H9 (cell line): Measurements from ENCODE around the gene HBZ. TPM values are rescaled to one million over a fixed set of nuclear protein-coding genes. Genes with fewer than 3 reads are reported as not detected.

ENCODE experiments used
- DNase-seq: peaks from one replicate; pipeline ENCODE4 v3.0.0-alpha.2; 2017
- H2AFZ ChIP-seq: one replicate; pipeline ENCODE4 v1.6.1; 2013; ENCODE audit warnings: mild to moderate bottlenecking, low read length, control low read depth, moderate library complexity
- H2AK5ac ChIP-seq: 2 replicates; pipeline ENCODE4 v1.6.1; 2013; ENCODE audit warnings: low read length, control low read depth, mixed read lengths; ENCODE audit not compliant: insufficient read length
- H2BK120ac ChIP-seq: one replicate; pipeline ENCODE4 v1.6.1; 2013; ENCODE audit warnings: low read depth, mild to moderate bottlenecking, low read length, control low read depth, inconsistent platforms; ENCODE audit not compliant: poor library complexity, severe bottlenecking
- H2BK12ac ChIP-seq: 2 replicates; pipeline ENCODE4 v1.6.1; 2013; ENCODE audit warnings: low read length, control low read depth, mixed read lengths, low read depth; ENCODE audit not compliant: insufficient read length
- H2BK15ac ChIP-seq: 2 replicates; pipeline ENCODE4 v1.6.1; 2013; ENCODE audit warnings: low read depth, low read length, control low read depth
- H2BK20ac ChIP-seq: one replicate; pipeline ENCODE4 v1.6.1; 2013; ENCODE audit warnings: low read depth, mild to moderate bottlenecking, low read length, control low read depth, inconsistent platforms; ENCODE audit not compliant: poor library complexity, severe bottlenecking
- H2BK5ac ChIP-seq: 2 replicates; pipeline ENCODE4 v1.6.1; 2013; ENCODE audit warnings: low read length, control low read depth, mixed read lengths; ENCODE audit not compliant: insufficient read length
- H3K14ac ChIP-seq: 2 replicates; pipeline ENCODE4 v1.6.1; 2013; ENCODE audit warnings: low read length, control low read depth; ENCODE audit not compliant: insufficient read depth
- H3K18ac ChIP-seq: 2 replicates; pipeline ENCODE4 v1.6.1; 2013; ENCODE audit warnings: low read depth, mild to moderate bottlenecking, mixed read lengths, low read length, control low read depth; ENCODE audit not compliant: insufficient read length
- H3K23ac ChIP-seq: 2 replicates; pipeline ENCODE4 v1.6.1; 2013; ENCODE audit warnings: low read length, control low read depth, mixed read lengths, low read depth; ENCODE audit not compliant: insufficient read length
- H3K23me2 ChIP-seq: 2 replicates; pipeline ENCODE4 v1.6.1; 2013; ENCODE audit warnings: low read depth, mild to moderate bottlenecking, mixed read lengths, low read length, control low read depth; ENCODE audit not compliant: insufficient read length, poor library complexity, severe bottlenecking
- H3K27ac ChIP-seq: 2 replicates; pipeline ENCODE4 v1.5.1; 2013; ENCODE audit warnings: low read length, control low read depth, mixed read lengths, low read depth; ENCODE audit not compliant: insufficient read length
- H3K27me3 ChIP-seq: 2 replicates; pipeline ENCODE4 v1.6.1; 2013; ENCODE audit warnings: low read length, control low read depth, inconsistent platforms; ENCODE audit not compliant: insufficient read depth
- H3K4ac ChIP-seq: 2 replicates; pipeline ENCODE4 v1.6.1; 2013; ENCODE audit warnings: low read depth, mild to moderate bottlenecking, control low read depth, inconsistent platforms, low read length, moderate library complexity
- H3K4me1 ChIP-seq: 2 replicates; pipeline ENCODE4 v1.6.1; 2013; ENCODE audit warnings: low read length, control low read depth, inconsistent platforms; ENCODE audit not compliant: insufficient read depth
- H3K4me2 ChIP-seq: 2 replicates; pipeline ENCODE4 v1.6.1; 2013; ENCODE audit warnings: low read length, control low read depth, mixed read lengths; ENCODE audit not compliant: insufficient read length, insufficient read depth
- H3K56ac ChIP-seq: 2 replicates; pipeline ENCODE4 v1.6.1; 2013; ENCODE audit warnings: low read depth, mild to moderate bottlenecking, mixed read lengths, low read length, control low read depth; ENCODE audit not compliant: insufficient read length
- H3K79me1 ChIP-seq: 2 replicates; pipeline ENCODE4 v1.6.1; 2013; ENCODE audit warnings: low read depth, mild to moderate bottlenecking, moderate library complexity, low read length, control low read depth, inconsistent platforms; ENCODE audit not compliant: insufficient read depth, poor library complexity, severe bottlenecking
- H3K79me2 ChIP-seq: 2 replicates; pipeline ENCODE4 v1.6.1; 2013; ENCODE audit warnings: low read length, control low read depth, inconsistent platforms; ENCODE audit not compliant: insufficient read depth
- H3K9ac ChIP-seq: 2 replicates; pipeline ENCODE4 v1.6.1; 2013; ENCODE audit warnings: low read length, control low read depth, mixed read lengths; ENCODE audit not compliant: insufficient read length; ENCODE audit errors: extremely low read depth
- H3K9me3 ChIP-seq: one replicate; pipeline ENCODE4 v1.6.1; 2013; ENCODE audit warnings: low read depth, low read length, inconsistent platforms; ENCODE audit not compliant: control insufficient read depth
- H3T11ph ChIP-seq: one replicate; pipeline ENCODE4 v1.6.1; 2013; ENCODE audit warnings: mild to moderate bottlenecking, low read length, control low read depth, inconsistent platforms
- H4K20me1 ChIP-seq: one replicate; pipeline ENCODE4 v1.6.1; 2013; ENCODE audit not compliant: control insufficient read depth, insufficient read length, insufficient read depth
- H4K5ac ChIP-seq: 2 replicates; pipeline ENCODE4 v1.6.1; 2013; ENCODE audit warnings: low read depth, mild to moderate bottlenecking, mixed read lengths, low read length, control low read depth; ENCODE audit not compliant: insufficient read length
- H4K8ac ChIP-seq: replicated peaks from 2 replicates; pipeline ENCODE4 v1.6.1; 2013; ENCODE audit warnings: low read length, control low read depth, mixed read lengths, low read depth; ENCODE audit not compliant: insufficient read length
- H4K91ac ChIP-seq: 2 replicates; pipeline ENCODE4 v1.6.1; 2013; ENCODE audit warnings: low read depth, mild to moderate bottlenecking, moderate library complexity, mixed read lengths, low read length, control low read depth; ENCODE audit not compliant: insufficient read length
- H3K27ac Mint-ChIP-seq, 3 experiments: 2 replicates in 2 of 3; 3 replicates in 1 of 3; pipeline ENCODE4 v1.8.0; 2020 to 2021; ENCODE audit warnings: mixed read lengths in 3 of 3, mild to moderate bottlenecking in 1 of 3, moderate library complexity in 1 of 3
- H3K27me3 Mint-ChIP-seq: 2 replicates; pipeline ENCODE4 v1.8.0; 2021; ENCODE audit warnings: low read depth, mild to moderate bottlenecking, moderate library complexity, mixed read lengths
- H3K36me3 Mint-ChIP-seq, 3 experiments: 2 replicates in 2 of 3; 3 replicates in 1 of 3; pipeline ENCODE4 v1.8.0; 2020 to 2021; ENCODE audit warnings: low read depth in 3 of 3, mixed read lengths in 3 of 3; ENCODE audit not compliant: insufficient read depth in 1 of 3
- H3K4me1 Mint-ChIP-seq, 2 experiments: 2 replicates each; pipeline ENCODE4 v1.8.0; 2020; ENCODE audit warnings: mixed read lengths in 2 of 2
- H3K4me3 Mint-ChIP-seq, 2 experiments: 2 replicates in 1 of 2; 3 replicates in 1 of 2; pipeline ENCODE4 v1.8.0; 2020 to 2021; ENCODE audit warnings: mild to moderate bottlenecking in 2 of 2, mixed read lengths in 2 of 2, moderate library complexity in 1 of 2
- H3K9me3 Mint-ChIP-seq, 2 experiments: 2 replicates in 1 of 2; 3 replicates in 1 of 2; pipeline ENCODE4 v1.8.0; 2020; ENCODE audit warnings: mild to moderate bottlenecking in 2 of 2, mixed read lengths in 2 of 2, moderate library complexity in 1 of 2
- WGBS: extraction: QIAGEN DNeasy Blood & Tissue Kit; methylation state at CpG from one replicate; pipeline ENCODE4 v1.1.7; 2013; ENCODE audit warnings: missing lambda C conversion rate, low lambda C conversion rate, mixed read lengths; ENCODE audit not compliant: insufficient read length; ENCODE audit errors: extremely low coverage; 5-methylcytosine and 5-hydroxymethylcytosine counted together
- total RNA-seq: library from RNA; stranded (reverse); gene quantifications from 2 replicates; pipeline ENCODE4 v1.2.1, GENCODE V29; 2021
- TF ChIP-seq, protein P1 (sequence below): fragments of 200-600 bp; sonication (generic); conservative IDR thresholded peaks from 3 replicates; pipeline ENCODE4 v1.8.0; 2021; ENCODE audit warnings: antibody characterized with exemption, mild to moderate bottlenecking

Gene HBZ
- total RNA-seq, 1 experiment from 2014 or later: not detected

DNA sequence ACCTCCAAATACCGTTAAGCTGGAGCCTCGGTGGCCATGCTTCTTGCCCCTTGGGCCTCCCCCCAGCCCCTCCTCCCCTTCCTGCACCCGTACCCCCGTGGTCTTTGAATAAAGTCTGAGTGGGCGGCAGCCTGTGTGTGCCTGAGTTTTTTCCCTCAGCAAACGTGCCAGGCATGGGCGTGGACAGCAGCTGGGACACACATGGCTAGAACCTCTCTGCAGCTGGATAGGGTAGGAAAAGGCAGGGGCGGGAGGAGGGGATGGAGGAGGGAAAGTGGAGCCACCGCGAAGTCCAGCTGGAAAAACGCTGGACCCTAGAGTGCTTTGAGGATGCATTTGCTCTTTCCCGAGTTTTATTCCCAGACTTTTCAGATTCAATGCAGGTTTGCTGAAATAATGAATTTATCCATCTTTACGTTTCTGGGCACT lies 25.0 kb downstream of the HBZ start:
- Histone ChIP-seq H3K4me1 (no peaks in the 10 kb centered on the region; the same call in 1 of the 2 replicates), H4K91ac (no peak overlapping the region), H4K20me1 (no peaks in the 10 kb centered on the region), H3K79me1 (no peaks in the 10 kb centered on the region), H3T11ph (no peak overlapping the region), H3K79me2 (no peaks in the 10 kb centered on the region), H4K5ac (no peak overlapping the region), H3K9me3 (no peaks in the 10 kb centered on the region), H2AK5ac (no peak overlapping the region), H3K56ac (no peak overlapping the region), H2BK120ac (no peak overlapping the region), H3K23ac (no peak overlapping the region), H3K18ac (no peak overlapping the region), H2BK5ac (no peak overlapping the region), H2AFZ (no peak overlapping the region), H3K23me2 (peaks cover 5% of the 10 kb centered on the region), H3K9ac (no peak overlapping the region), H3K4me2 (peak overlapping the region; percentile 13), H2BK12ac (no peak overlapping the region), H3K14ac (no peak overlapping the region), H2BK15ac (no peak overlapping the region), H4K8ac (no peak overlapping the region), H2BK20ac (no peak overlapping the region), H3K4ac (no peak overlapping the region), H3K27ac (no peak overlapping the region), H3K27me3 (peaks cover 48% of the 10 kb centered on the region)
- TF ChIP-seq, protein P1, sequence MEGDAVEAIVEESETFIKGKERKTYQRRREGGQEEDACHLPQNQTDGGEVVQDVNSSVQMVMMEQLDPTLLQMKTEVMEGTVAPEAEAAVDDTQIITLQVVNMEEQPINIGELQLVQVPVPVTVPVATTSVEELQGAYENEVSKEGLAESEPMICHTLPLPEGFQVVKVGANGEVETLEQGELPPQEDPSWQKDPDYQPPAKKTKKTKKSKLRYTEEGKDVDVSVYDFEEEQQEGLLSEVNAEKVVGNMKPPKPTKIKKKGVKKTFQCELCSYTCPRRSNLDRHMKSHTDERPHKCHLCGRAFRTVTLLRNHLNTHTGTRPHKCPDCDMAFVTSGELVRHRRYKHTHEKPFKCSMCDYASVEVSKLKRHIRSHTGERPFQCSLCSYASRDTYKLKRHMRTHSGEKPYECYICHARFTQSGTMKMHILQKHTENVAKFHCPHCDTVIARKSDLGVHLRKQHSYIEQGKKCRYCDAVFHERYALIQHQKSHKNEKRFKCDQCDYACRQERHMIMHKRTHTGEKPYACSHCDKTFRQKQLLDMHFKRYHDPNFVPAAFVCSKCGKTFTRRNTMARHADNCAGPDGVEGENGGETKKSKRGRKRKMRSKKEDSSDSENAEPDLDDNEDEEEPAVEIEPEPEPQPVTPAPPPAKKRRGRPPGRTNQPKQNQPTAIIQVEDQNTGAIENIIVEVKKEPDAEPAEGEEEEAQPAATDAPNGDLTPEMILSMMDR: no peak
- no peak overlapping the region for H3K27ac Mint-ChIP-seq
- DNase-seq: no peak
- H3K4me3 Mint-ChIP-seq: peak overlapping the region in 1 of 2 experiments; percentile 63; a peak in 4 of 5 replicates
- peaks cover 4 to 7% of the 10 kb centered on the region in 2 experiments; a peak in 2 of 5 replicates for H3K9me3 Mint-ChIP-seq
- no CpG with 5 or more reads among the region's 13 CpGs for WGBS
- peaks cover 0 to 3% (median 0%) of the 10 kb centered on the region in 3 experiments; a peak in 2 of 7 replicates for H3K36me3 Mint-ChIP-seq
- peaks cover 15 to 17% of the 10 kb centered on the region in 2 experiments for H3K4me1 Mint-ChIP-seq
- peaks cover 67% of the 10 kb centered on the region for H3K27me3 Mint-ChIP-seq
